ENCODE measurements around the gene GABRG3. TPM values are rescaled to one million over a fixed set of nuclear protein-coding genes. Genes with fewer than 3 reads are reported as not detected.

Gene GABRG3
- polyA plus RNA-seq, 1 donor = 0.57 TPM

DNA sequence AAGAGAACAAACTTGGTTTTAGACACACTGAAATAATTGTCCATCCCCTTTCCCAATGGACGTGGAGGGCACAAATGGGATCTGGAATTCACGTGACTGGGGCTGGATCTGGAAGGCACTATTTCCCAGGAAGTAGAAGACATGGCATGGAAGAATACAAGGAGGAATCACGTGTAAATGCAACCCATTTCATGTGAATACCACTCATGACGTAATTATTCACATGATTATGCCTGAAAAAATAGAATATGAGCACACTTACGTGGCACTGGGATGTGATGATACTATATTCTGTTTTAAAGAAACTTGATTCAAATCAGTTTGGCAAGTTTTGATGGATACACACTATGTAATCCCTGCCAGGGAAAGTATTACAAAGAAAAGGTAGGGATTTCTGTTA lies 477.3 kb downstream of the GABRG3 start:
- Histone ChIP-seq H3K9me3 (ENCODE audit: control insufficient read depth, low read depth, low read length) (no peaks in the 10 kb centered on the region), H3K4me3 (ENCODE audit: low read length) (no peak overlapping the region)

DNA sequence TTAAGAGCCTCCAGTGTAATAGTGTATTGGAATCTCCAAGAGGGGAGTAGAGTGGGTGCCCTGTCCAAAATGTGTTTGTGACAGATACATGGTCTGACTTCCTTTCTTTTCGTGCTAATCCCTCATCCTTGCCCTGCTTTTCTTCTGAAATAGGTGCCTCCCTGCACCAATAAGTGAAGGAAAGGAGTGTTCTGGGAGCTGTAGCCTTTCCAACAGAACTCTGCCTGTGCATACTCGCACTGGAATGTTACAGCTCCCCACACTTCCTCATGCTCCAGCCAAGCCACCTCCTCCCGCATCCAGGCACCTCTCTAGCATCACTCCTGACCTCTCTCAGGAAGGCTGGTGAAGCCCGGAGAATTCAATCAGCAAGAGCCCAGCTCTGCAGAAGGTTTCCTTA lies 478.0 kb downstream of the GABRG3 start:
- Histone ChIP-seq H3K36me3 (ENCODE audit: control insufficient read depth, insufficient read depth, low read length) (no peaks in the 10 kb centered on the region), H3K27me3 (ENCODE audit: control insufficient read depth, insufficient read depth, low read length) (no peaks in the 10 kb centered on the region), H3K27ac (ENCODE audit: low read length) (no peak overlapping the region), H3K4me1 (ENCODE audit: control insufficient read depth, insufficient read depth, low read length) (no peaks in the 10 kb centered on the region), H3K4me3 (ENCODE audit: low read length) (no peak overlapping the region), H3K9me3 (ENCODE audit: control insufficient read depth, low read depth, low read length) (no peaks in the 10 kb centered on the region)
- 86% methylated on average over 1 of the region's 4 CpGs for WGBS (ENCODE audit: insufficient coverage, low lambda C conversion rate)
- DNase-seq = no peak

More for the DNA sequence above, 477.3 kb downstream of the GABRG3 start:
- no peaks in the 10 kb centered on the region for H3K27me3 ChIP-seq (ENCODE audit: control insufficient read depth, insufficient read depth, low read length)
- 93% methylated on average over 2 of the region's 5 CpGs for WGBS (ENCODE audit: insufficient coverage, low lambda C conversion rate)
- H3K27ac ChIP-seq (ENCODE audit: low read length) = no peak overlapping the region
- no peaks in the 10 kb centered on the region for H3K36me3 ChIP-seq (ENCODE audit: control insufficient read depth, insufficient read depth, low read length)
- H3K4me1 ChIP-seq (ENCODE audit: control insufficient read depth, insufficient read depth, low read length) = no peaks in the 10 kb centered on the region
- DNase-seq = no peak

DNA sequence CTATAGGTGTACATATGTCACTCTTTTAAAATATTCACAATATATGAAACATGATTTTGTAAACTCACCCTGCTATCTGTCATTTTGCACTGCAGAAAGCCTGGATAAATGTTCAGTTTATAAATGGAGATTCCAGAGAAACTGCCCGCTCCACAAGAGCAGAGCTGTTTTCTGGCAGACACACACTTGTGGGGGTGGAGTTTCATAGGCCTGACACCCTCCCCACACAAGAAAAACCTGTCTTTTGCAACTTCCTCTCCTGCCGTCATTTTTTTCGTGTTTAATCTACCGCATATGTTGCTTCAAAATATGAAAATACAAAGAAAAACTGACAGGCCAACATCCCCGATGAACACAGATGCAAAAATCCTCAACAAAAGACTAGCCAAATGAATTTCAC lies 479.0 kb downstream of the GABRG3 start:
- H3K4me1 ChIP-seq (ENCODE audit: control insufficient read depth, insufficient read depth, low read length) = no peaks in the 10 kb centered on the region
- no peaks in the 10 kb centered on the region for H3K9me3 ChIP-seq (ENCODE audit: control insufficient read depth, low read depth, low read length)
- no peak overlapping the region for H3K27ac ChIP-seq (ENCODE audit: low read length)
- WGBS (ENCODE audit: insufficient coverage, low lambda C conversion rate) = 33% methylated on average over 1 of the region's 5 CpGs
- no peak for DNase-seq
- H3K36me3 ChIP-seq (ENCODE audit: control insufficient read depth, insufficient read depth, low read length) = no peaks in the 10 kb centered on the region
- H3K4me3 ChIP-seq (ENCODE audit: low read length) = no peak overlapping the region
- no peaks in the 10 kb centered on the region for H3K27me3 ChIP-seq (ENCODE audit: control insufficient read depth, insufficient read depth, low read length)

DNA sequence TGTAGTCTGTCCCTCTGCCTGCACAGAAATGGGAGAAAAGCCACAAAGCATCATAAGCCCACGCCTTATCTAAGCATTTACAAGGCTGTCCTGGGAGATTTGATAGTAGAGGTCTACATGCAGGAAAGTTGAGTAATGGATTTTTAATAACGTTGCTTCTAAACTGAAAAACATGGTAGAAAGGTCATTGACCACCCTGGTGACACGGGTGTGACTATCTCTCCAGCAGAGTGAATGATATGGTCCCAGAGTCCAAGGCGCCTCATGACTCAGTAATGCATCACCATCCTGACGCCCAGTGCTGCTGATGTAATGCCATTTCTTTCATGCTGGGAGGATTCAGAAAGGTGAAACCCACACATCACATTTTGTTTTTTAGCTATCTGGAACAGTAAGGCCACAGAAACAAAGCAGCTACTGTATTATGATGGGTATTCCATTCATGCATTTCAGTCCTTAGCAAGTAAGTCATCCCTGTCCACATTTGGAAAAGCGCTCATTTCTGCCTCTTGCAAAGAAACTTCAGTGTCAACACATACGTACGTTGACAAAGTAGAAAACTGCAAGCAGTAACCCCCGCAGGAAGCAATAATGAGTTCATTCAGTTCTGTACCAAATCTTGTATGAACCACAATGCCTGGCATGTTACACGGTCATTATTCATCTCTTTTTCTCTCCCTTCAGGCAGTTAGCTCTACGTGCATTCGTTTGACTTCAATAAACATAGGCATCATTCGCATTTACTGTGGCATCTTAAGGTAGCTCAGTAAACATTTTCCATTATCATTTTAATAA lies 483.5 kb downstream of the GABRG3 start:
- Histone ChIP-seq H3K27me3 (ENCODE audit: control insufficient read depth, insufficient read depth, low read length) (no peaks in the 10 kb centered on the region), H3K4me1 (ENCODE audit: control insufficient read depth, insufficient read depth, low read length) (no peaks in the 10 kb centered on the region), H3K27ac (ENCODE audit: low read length) (no peak overlapping the region), H3K9me3 (ENCODE audit: control insufficient read depth, low read depth, low read length) (no peaks in the 10 kb centered on the region), H3K4me3 (ENCODE audit: low read length) (no peak overlapping the region), H3K36me3 (ENCODE audit: control insufficient read depth, insufficient read depth, low read length) (no peaks in the 10 kb centered on the region)
- WGBS (ENCODE audit: insufficient coverage, low lambda C conversion rate) = 87% methylated on average over 3 of the region's 13 CpGs
- peak in 1 of 2 donors; percentile 6 for DNase-seq

DNA sequence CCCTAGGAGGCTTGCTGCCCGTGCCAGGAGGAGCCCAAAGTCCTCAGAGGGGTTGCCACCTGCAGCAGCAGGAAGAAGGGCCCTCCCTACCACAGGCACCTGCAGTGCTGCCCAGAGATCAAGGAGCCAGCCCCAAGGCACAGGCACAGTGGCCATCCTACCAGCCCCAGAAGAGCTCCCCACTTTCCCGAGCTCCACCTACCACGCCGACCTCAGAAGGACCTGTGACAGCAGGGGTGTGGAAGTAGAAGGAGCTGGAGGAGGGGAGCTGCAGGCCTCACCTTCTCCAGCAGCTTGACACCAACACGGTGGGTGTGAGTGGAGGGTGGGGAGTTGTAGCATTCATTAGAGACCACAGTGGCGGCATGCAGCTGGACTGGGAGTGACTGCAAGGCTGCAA lies 485.8 kb downstream of the GABRG3 start:
- no CpG with 5 or more reads among the region's 6 CpGs for WGBS (ENCODE audit: insufficient coverage, low lambda C conversion rate)

DNA sequence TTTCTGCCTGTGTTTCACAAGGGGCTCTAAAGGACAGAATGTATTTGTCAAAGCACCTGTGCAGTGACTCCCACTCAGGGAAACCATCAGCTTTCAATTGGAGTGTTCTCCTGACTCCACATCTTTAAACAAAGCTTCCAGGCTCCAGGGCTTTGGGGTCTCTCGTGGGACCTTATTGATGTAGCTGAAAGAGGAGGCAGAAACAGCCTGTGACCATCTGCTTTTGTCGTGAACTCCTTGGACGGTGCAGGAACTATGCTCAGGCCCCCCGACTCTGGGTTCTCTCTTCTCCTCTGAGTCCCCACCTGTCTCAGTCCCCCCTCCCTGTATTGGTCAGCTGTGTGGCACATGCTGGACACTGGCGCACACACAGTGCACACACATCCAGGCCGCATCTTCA lies 486.8 kb downstream of the GABRG3 start:
- Histone ChIP-seq H3K27me3 (ENCODE audit: control insufficient read depth, insufficient read depth, low read length) (no peaks in the 10 kb centered on the region), H3K9me3 (ENCODE audit: control insufficient read depth, low read depth, low read length) (no peaks in the 10 kb centered on the region), H3K36me3 (ENCODE audit: control insufficient read depth, insufficient read depth, low read length) (no peaks in the 10 kb centered on the region), H3K27ac (ENCODE audit: low read length) (no peak overlapping the region), H3K4me1 (ENCODE audit: control insufficient read depth, insufficient read depth, low read length) (no peaks in the 10 kb centered on the region), H3K4me3 (ENCODE audit: low read length) (no peak overlapping the region)
- no peak for DNase-seq
- no CpG with 5 or more reads among the region's 6 CpGs for WGBS (ENCODE audit: insufficient coverage, low lambda C conversion rate)

More for the DNA sequence above, 485.8 kb downstream of the GABRG3 start:
- H3K9me3 ChIP-seq (ENCODE audit: control insufficient read depth, low read depth, low read length) = no peaks in the 10 kb centered on the region
- H3K4me3 ChIP-seq (ENCODE audit: low read length) = no peak overlapping the region
- H3K27me3 ChIP-seq (ENCODE audit: control insufficient read depth, insufficient read depth, low read length) = no peaks in the 10 kb centered on the region
- no peaks in the 10 kb centered on the region for H3K36me3 ChIP-seq (ENCODE audit: control insufficient read depth, insufficient read depth, low read length)
- no peak overlapping the region for H3K27ac ChIP-seq (ENCODE audit: low read length)
- no peaks in the 10 kb centered on the region for H3K4me1 ChIP-seq (ENCODE audit: control insufficient read depth, insufficient read depth, low read length)
- no peak for DNase-seq

DNA sequence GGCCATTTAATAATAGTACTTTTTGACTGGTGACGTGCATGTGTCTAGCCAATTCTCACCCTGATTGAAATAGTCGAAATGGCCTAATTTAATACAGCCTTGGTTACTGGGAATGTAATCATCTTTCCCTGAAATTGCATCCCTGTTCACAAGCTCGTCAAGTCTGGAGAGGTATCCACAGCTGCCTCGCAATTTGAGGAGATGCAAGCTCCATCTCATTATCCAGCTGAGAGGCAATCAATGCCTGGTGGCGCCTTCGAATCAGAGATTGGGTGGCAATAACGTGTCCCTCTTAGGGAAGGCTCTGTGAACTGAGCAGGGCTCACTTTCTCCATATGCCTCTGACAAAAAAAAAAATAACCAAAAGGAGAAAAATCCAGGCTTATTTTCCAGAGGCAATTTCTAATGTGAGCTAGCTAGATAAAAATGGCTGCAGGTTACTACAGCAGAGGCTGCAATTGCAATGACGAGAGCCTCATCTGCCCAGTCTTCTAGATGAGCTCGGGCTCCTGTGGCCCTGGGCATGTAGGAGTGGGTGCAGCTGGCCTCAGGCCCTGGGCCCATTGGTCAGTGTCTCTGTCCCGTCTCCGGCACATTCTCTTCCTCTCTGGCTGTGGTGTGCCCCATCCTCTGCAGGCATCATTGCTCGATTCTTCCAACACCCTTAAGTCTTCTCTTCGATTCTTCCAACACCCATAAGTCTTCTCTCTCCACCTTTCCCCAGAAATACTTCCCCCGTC lies 487.5 kb downstream of the GABRG3 start:
- no peak overlapping the region for H3K4me3 ChIP-seq (ENCODE audit: low read length)
- no peaks in the 10 kb centered on the region for H3K4me1 ChIP-seq (ENCODE audit: control insufficient read depth, insufficient read depth, low read length)
- no peaks in the 10 kb centered on the region for H3K27me3 ChIP-seq (ENCODE audit: control insufficient read depth, insufficient read depth, low read length)
- no peak overlapping the region for H3K27ac ChIP-seq (ENCODE audit: low read length)
- no peak for DNase-seq
- 100% methylated on average over 2 of the region's 14 CpGs for WGBS (ENCODE audit: insufficient coverage, low lambda C conversion rate)
- no peaks in the 10 kb centered on the region for H3K36me3 ChIP-seq (ENCODE audit: control insufficient read depth, insufficient read depth, low read length)
- no peaks in the 10 kb centered on the region for H3K9me3 ChIP-seq (ENCODE audit: control insufficient read depth, low read depth, low read length)

DNA sequence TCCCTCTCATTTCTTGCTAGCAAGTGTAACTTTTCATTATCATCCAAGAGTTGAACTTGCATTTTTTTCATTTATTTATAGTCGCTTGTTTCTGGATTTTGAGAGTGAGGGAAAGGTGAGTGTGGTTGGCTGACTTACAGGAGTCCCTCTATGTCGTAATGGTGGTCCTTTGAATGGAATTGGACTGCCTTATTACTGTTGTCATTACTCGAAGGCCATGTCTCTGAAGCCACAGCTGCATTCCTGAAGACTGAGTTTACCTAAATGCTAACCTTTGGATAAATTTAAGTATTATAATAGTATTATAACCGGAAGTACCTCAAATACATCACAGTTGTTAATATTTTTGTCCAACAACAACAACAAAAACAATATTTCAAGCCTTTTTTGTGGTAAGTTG lies 488.9 kb downstream of the GABRG3 start:
- H3K4me1 ChIP-seq (ENCODE audit: control insufficient read depth, insufficient read depth, low read length) = no peaks in the 10 kb centered on the region
- no peaks in the 10 kb centered on the region for H3K27me3 ChIP-seq (ENCODE audit: control insufficient read depth, insufficient read depth, low read length)
- H3K9me3 ChIP-seq (ENCODE audit: control insufficient read depth, low read depth, low read length) = no peaks in the 10 kb centered on the region
- H3K36me3 ChIP-seq (ENCODE audit: control insufficient read depth, insufficient read depth, low read length) = no peaks in the 10 kb centered on the region
- WGBS (ENCODE audit: insufficient coverage, low lambda C conversion rate) = 100% methylated on average over 1 of the region's 4 CpGs
- no peak overlapping the region for H3K27ac ChIP-seq (ENCODE audit: low read length)
- H3K4me3 ChIP-seq (ENCODE audit: low read length) = no peak overlapping the region
- DNase-seq = no peak

DNA sequence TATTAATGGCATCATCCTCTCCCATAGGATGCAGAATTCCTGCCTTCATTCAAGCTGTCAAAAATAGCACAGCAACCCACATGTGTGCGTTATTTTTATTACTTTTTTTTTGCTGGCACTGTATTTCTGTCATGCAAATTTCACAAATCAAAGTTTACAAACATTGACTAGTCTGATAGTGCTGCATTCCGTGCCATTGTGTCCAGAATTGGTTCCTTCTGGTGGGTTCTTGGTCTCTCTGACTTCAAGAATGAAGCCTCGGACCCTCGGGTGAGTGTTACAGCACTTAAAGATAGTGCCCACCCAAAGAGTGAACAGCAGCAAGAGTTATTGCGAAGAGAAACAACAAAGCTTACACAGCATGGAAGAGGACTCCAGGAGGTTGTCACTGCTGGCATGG lies 490.2 kb downstream of the GABRG3 start:
- no peak overlapping the region for H3K4me3 ChIP-seq (ENCODE audit: low read length)
- no peaks in the 10 kb centered on the region for H3K4me1 ChIP-seq (ENCODE audit: control insufficient read depth, insufficient read depth, low read length)
- no peak for DNase-seq
- 80% methylated on average over 1 of the region's 5 CpGs for WGBS (ENCODE audit: insufficient coverage, low lambda C conversion rate)
- no peak overlapping the region for H3K27ac ChIP-seq (ENCODE audit: low read length)
- H3K9me3 ChIP-seq (ENCODE audit: control insufficient read depth, low read depth, low read length) = no peaks in the 10 kb centered on the region
- no peaks in the 10 kb centered on the region for H3K27me3 ChIP-seq (ENCODE audit: control insufficient read depth, insufficient read depth, low read length)
- no peaks in the 10 kb centered on the region for H3K36me3 ChIP-seq (ENCODE audit: control insufficient read depth, insufficient read depth, low read length)

DNA sequence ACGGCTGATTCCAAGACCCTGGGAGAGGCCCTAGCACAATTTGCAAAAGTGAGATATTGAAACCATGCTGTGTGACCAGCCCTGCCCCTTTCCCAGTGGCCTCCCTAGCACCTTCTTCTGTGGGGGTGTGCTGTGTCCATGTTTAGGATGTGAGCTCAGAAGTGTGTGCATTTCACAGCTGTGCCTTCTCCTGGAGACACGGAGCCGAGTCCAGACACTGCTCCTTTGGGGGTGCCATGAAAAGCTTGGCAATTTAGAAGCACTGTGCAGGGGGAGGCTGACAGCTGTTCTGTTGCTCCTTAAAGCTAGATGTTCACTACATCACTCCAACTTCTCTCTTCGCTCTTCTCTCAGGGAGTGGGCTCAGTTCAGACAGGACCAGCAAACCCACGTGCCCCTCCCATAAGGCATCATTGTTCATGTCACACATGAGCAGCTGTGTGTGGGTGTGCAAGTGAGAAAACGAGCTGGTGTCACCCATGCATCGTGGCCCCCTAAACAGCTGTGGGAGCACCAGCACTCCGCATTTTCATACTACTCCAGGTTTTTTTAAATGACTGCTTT lies 492.6 kb downstream of the GABRG3 start:
- H3K4me3 ChIP-seq (ENCODE audit: low read length) = no peak overlapping the region
- H3K36me3 ChIP-seq (ENCODE audit: control insufficient read depth, insufficient read depth, low read length) = no peaks in the 10 kb centered on the region
- H3K27ac ChIP-seq (ENCODE audit: low read length) = no peak overlapping the region
- DNase-seq = no peak
- H3K9me3 ChIP-seq (ENCODE audit: control insufficient read depth, low read depth, low read length) = no peaks in the 10 kb centered on the region
- H3K4me1 ChIP-seq (ENCODE audit: control insufficient read depth, insufficient read depth, low read length) = no peaks in the 10 kb centered on the region
- no peaks in the 10 kb centered on the region for H3K27me3 ChIP-seq (ENCODE audit: control insufficient read depth, insufficient read depth, low read length)
- no CpG with 5 or more reads among the region's 8 CpGs for WGBS (ENCODE audit: insufficient coverage, low lambda C conversion rate)

Measured in large intestine (tissue), 3 donors.